Ovary (tissue), 9 donors: ENCODE data around the gene TAGLN2. TPM values are rescaled to one million over a fixed set of nuclear protein-coding genes. Genes with fewer than 3 reads are reported as not detected.

Source experiments
- DNase-seq, 5 donors: peaks; one replicate each; pipeline ENCODE4 v3.0.0-alpha.2; 2019 to 2020
- H3K27ac ChIP-seq, 2 donors: fragments of 200-600 bp; one replicate each; pipeline versions ENCODE4 v1.5.1 to v1.8.0; 2019 to 2022
- H3K27me3 ChIP-seq: fragments of 200-600 bp; one replicate; pipeline ENCODE4 v1.8.0; 2022
- H3K36me3 ChIP-seq: fragments of 200-600 bp; sonication (generic); one replicate; pipeline ENCODE4 v1.5.1; 2019
- H3K4me1 ChIP-seq: one replicate; pipeline ENCODE4 v1.8.1; 2013; ENCODE audit warnings: mild to moderate bottlenecking, moderate library complexity; ENCODE audit not compliant: insufficient read depth
- H3K4me3 ChIP-seq: fragments of 200-600 bp; sonication (generic); one replicate; pipeline ENCODE4 v1.5.1; 2017
- H3K9me3 ChIP-seq, 2 donors: fragments of 200-600 bp in 1 of 2; sonication (generic) in 1 of 2; one replicate each; pipeline versions ENCODE4 v1.5.1 to v1.8.1; 2013 to 2019; ENCODE audit warnings: mild to moderate bottlenecking in 1 of 2, moderate library complexity in 1 of 2
- CTCF ChIP-seq, 3 donors: fragments of 450-650 bp in 2 of 3; fragments of 200-600 bp in 1 of 3; IDR thresholded peaks; one replicate each; pipeline versions ENCODE4 v1.5.1 to v1.8.0; 2016 to 2022; ENCODE audit warnings: antibody characterized with exemption in 3 of 3, mild to moderate bottlenecking in 1 of 3
- EP300 ChIP-seq: sonication (generic); formaldehyde crosslinking; IDR thresholded peaks from one replicate; pipeline ENCODE4 v1.6.1; 2017; ENCODE audit warnings: antibody characterized with exemption
- POLR2A ChIP-seq: fragments of 450-650 bp; IDR thresholded peaks from one replicate; pipeline ENCODE4 v1.6.1; 2017; ENCODE audit warnings: antibody characterized with exemption, mild to moderate bottlenecking, moderate library complexity
- WGBS, 3 donors: extraction: QIAGEN DNeasy Blood & Tissue Kit in 1 of 3; methylation state at CpG; one replicate each; pipeline versions ENCODE4 v1.1.5 to v1.1.7; 2013 to 2017; 5-methylcytosine and 5-hydroxymethylcytosine counted together
- intact Hi-C, 4 donors: fragments of 100-400 bp; cut with DNase I; formaldehyde crosslinking; loops; one replicate each; pipeline versions ENCODE4 v1.11.0 to v1.15.1; 2022 to 2023
- polyA plus RNA-seq, 2 donors: library from polyadenylated mRNA; stranded (reverse); fragments of 200-250 nt in 1 of 2; fragments of 350-450 nt in 1 of 2; fragmentation: Illumina TruSeq in 1 of 2; extraction: RNeasy Lipid Tissue Mini Kit (QIAGEN cat#74804) in 1 of 2; gene quantifications; one replicate each; pipeline ENCODE4 v1.2.3, GENCODE V29; 2013 to 2014
- total RNA-seq, 7 donors: library from RNA; depleted of rRNA in 2 of 7; stranded (reverse); fragments of >200 nt in 2 of 7; fragmentation: NEBNext Ultra II Directional in 3 of 7; extraction: Animal tissue kit (Norgen Biotek cat#: 25700) in 3 of 7; gene quantifications; one replicate each; pipeline versions ENCODE4 v1.1.0 to v1.2.4, GENCODE V29; 2016 to 2023
- donor health status: DM: no; HTN: no; CAD: no; lungs with moderate emphysema.
- donor health status: DM: no; HTN: no; CAD: no.
- donor health status: Bipolar disorder and iron deficiency.
- donor health status: DM: yes; HTN: yes; CAD: no.
- donor health status: DM: no; HTN: no; CAD: no.
- donor health status: DM: yes; HTN: yes; CAD: no.

TAGLN2 gene
- total and polyA plus RNA-seq, 9 donors = 81.8 to 266 (median 174) TPM

GRCh38 chr1:159922511-159923202, 2.6 kb downstream of the TAGLN2 start:
- DNase-seq = peak; percentile 68 to 80 (median 71)

DNA sequence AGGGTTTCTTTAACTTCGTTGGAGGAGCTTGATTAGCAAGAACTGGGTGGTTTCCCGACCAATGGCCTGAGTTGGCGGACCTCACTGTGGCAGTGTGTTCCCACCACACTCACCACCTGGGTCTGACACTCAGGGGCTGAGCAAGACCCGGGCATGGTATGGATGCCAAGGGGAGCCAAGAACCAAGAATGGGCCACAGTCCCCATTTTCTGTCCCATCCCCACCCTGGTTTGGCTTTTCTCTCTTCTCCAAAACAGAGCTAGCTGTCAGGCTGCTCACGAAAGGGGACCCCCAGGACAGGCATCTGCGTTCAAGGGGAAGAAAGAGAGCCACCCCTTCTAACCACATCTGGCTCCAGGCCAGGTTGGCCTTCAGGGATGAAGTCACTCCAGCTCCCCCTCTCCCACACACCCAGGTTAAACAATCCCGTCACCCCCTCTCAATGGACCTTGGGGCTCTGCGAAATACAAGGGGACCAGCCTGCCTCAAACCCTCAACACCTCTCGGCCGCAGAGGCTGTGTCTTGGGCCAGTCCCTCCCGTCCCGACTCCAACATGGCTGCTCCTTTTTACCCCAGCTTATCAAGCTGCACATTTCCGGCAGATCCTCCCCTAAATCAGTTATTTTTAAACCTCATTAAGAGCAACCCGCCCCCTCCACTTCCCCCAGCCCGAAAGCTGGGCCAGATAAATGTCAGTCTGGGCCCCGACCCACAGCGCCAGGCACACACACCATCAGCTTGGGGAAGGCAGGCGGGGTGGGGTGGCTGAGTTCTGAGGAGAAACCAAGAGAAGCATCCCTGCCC, 3.4 kb downstream of the TAGLN2 start:
- intact Hi-C loops = loop anchor here in 3 of 4 donors (5.0 to 10.0 kb wide), 3 partner anchors 60 to 1473 kb away; partner anchors contain the start of gene VSIG8 (in 1 of the 3)
- peaks cover 20% of the 10 kb centered on the region for H3K4me1 ChIP-seq
- no peaks in the 10 kb centered on the region for H3K27me3 ChIP-seq
- WGBS, 3 donors = 53 to 62% (median 61%) methylated on average over 18 of the region's 18 CpGs
- H3K27ac ChIP-seq = peak overlapping the region; percentile 80 to 94
- H3K9me3 ChIP-seq = no peaks in the 10 kb centered on the region
- peak in 3 of 5 donors; percentile 48 to 59 (median 58) for DNase-seq
- no peak overlapping the region for H3K4me3 ChIP-seq
- no peaks in the 10 kb centered on the region for H3K36me3 ChIP-seq
- TF ChIP-seq CTCF (IDR thresholded peaks at IDR 0.05) = no peak
- no peak for TF ChIP-seq POLR2A
- no peak for TF ChIP-seq EP300

More at GRCh38 chr1:159922511-159923202, 2.6 kb downstream of the TAGLN2 start:
- WGBS, 3 donors = 27 to 46% (median 40%) methylated on average over 8 of the region's 8 CpGs
- Histone ChIP-seq H3K4me1 (peaks cover 20% of the 10 kb centered on the region), H3K36me3 (no peaks in the 10 kb centered on the region), H3K27ac (peak overlapping the region; percentile 80 to 94), H3K4me3 (peak overlapping the region; percentile 91), H3K27me3 (no peaks in the 10 kb centered on the region), H3K9me3 (no peaks in the 10 kb centered on the region)
- intact Hi-C loops = loop anchor here in 3 of 4 donors (5.0 to 10.0 kb wide), 3 partner anchors 60 to 1472 kb away; partner anchors contain the start of gene VSIG8 (in 1 of the 3)
- no peak for TF ChIP-seq CTCF (IDR thresholded peaks at IDR 0.05)
- TF ChIP-seq EP300 = no peak
- TF ChIP-seq POLR2A = no peak

- Histone ChIP-seq H3K4me1 (peaks cover 23% of the 10 kb centered on the region), H3K9me3 (no peaks in the 10 kb centered on the region), H3K27ac (peak overlapping the region in 1 of 2 donors; percentile 94), H3K4me3 (no peak overlapping the region), H3K27me3 (no peaks in the 10 kb centered on the region), H3K36me3 (no peaks in the 10 kb centered on the region)
- DNase-seq = no peak
- WGBS, 3 donors = 74 to 80% (median 75%) methylated on average over 1 of the region's 1 CpG
- intact Hi-C loops = loop anchor here in 3 of 4 donors (5.0 to 10.0 kb wide), 3 partner anchors 59 to 1474 kb away; partner anchors contain the start of gene VSIG8 (in 1 of the 3)
- no peak for TF ChIP-seq POLR2A
- TF ChIP-seq EP300 = no peak
- no peak for TF ChIP-seq CTCF (IDR thresholded peaks at IDR 0.05)
Measured at GRCh38 chr1:159921251-159921650, 4.1 kb downstream of the TAGLN2 start.

- Histone ChIP-seq H3K36me3 (no peaks in the 10 kb centered on the region), H3K27me3 (no peaks in the 10 kb centered on the region), H3K4me1 (peaks cover 23% of the 10 kb centered on the region), H3K9me3 (no peaks in the 10 kb centered on the region), H3K4me3 (no peak overlapping the region), H3K27ac (no peak overlapping the region)
- WGBS, 3 donors = 77 to 91% (median 82%) methylated on average over 1 of the region's 1 CpG
- intact Hi-C loops = loop anchor here in 3 of 4 donors (5.0 to 10.0 kb wide), 3 partner anchors 58 to 1474 kb away; partner anchors contain the start of gene VSIG8 (in 1 of the 3)
- TF ChIP-seq EP300 (no peak), CTCF (IDR thresholded peaks at IDR 0.05) (no peak), POLR2A (no peak)
- DNase-seq = no peak
Measured at GRCh38 chr1:159920651-159921050, 4.7 kb downstream of the TAGLN2 start.
